Karpas-422 (cell line): ENCODE results near the gene VSX2. TPM values are rescaled to one million over a fixed set of nuclear protein-coding genes. Genes with fewer than 3 reads are reported as not detected.

Experiments
- DNase-seq: peaks from one replicate; pipeline ENCODE4 v3.0.0-alpha.2; 2015
- H2AFZ ChIP-seq: fragments of 200-600 bp; sonication (generic); 2 replicates; pipeline ENCODE4 v1.6.1; 2014; ENCODE audit warnings: antibody characterized with exemption, low read length, mixed read lengths
- H3K27ac ChIP-seq: fragments of 200-600 bp; sonication (generic); 2 replicates; pipeline ENCODE4 v1.5.1; 2014; ENCODE audit warnings: mild to moderate bottlenecking, low read length, moderate library complexity
- H3K27me3 ChIP-seq: fragments of 200-600 bp; sonication (generic); 2 replicates; pipeline ENCODE4 v1.6.1; 2014; ENCODE audit warnings: low read length, mixed read lengths
- H3K36me3 ChIP-seq: fragments of 200-600 bp; sonication (generic); 2 replicates; pipeline ENCODE4 v1.6.1; 2014; ENCODE audit warnings: low read length, mixed read lengths; ENCODE audit not compliant: insufficient read depth
- H3K4me1 ChIP-seq: fragments of 200-600 bp; sonication (generic); 2 replicates; pipeline ENCODE4 v1.6.1; 2014; ENCODE audit warnings: mild to moderate bottlenecking, low read length, mixed read lengths
- H3K4me2 ChIP-seq: fragments of 200-600 bp; sonication (generic); 2 replicates; pipeline ENCODE4 v1.6.1; 2014; ENCODE audit warnings: low read length, low read depth, mild to moderate bottlenecking; ENCODE audit not compliant: poor library complexity, severe bottlenecking
- H3K4me3 ChIP-seq: fragments of 200-600 bp; sonication (generic); 2 replicates; pipeline ENCODE4 v1.5.1; 2014; ENCODE audit warnings: mild to moderate bottlenecking, antibody characterized with exemption, low read length, mixed read lengths
- H3K79me2 ChIP-seq: fragments of 200-600 bp; sonication (generic); 2 replicates; pipeline ENCODE4 v1.6.1; 2014; ENCODE audit warnings: mild to moderate bottlenecking, low read length, mixed read lengths
- H3K9ac ChIP-seq: fragments of 200-600 bp; sonication (generic); 2 replicates; pipeline ENCODE4 v1.6.0; 2014; ENCODE audit warnings: low read length
- H3K9me2 ChIP-seq: fragments of 200-600 bp; sonication (generic), shearing (Covaris generic); replicated peaks from 2 replicates; pipeline ENCODE4 v1.6.0; 2014; ENCODE audit warnings: mild to moderate bottlenecking, low read length, moderate library complexity; ENCODE audit not compliant: insufficient read depth
- H3K9me3 ChIP-seq: fragments of 300-700, 200-600 bp; sonication (generic); 2 replicates; pipeline ENCODE4 v1.6.1; 2014; ENCODE audit warnings: low read length, mixed read lengths
- H4K20me1 ChIP-seq: fragments of 200-600 bp; sonication (generic); 2 replicates; pipeline ENCODE4 v1.6.1; 2014; ENCODE audit warnings: mild to moderate bottlenecking, antibody characterized with exemption, low read length, low read depth; ENCODE audit not compliant: insufficient read depth
- total RNA-seq: library from RNA; depleted of rRNA; stranded (reverse); fragments of >200 nt; shearing (Covaris generic); gene quantifications from 2 replicates; pipeline ENCODE4 v1.2.3, GENCODE V29; 2014; ENCODE audit warnings: low replicate concordance

Gene VSX2
- total RNA-seq, 1 experiment from 2014 or later, result not detected

DNA sequence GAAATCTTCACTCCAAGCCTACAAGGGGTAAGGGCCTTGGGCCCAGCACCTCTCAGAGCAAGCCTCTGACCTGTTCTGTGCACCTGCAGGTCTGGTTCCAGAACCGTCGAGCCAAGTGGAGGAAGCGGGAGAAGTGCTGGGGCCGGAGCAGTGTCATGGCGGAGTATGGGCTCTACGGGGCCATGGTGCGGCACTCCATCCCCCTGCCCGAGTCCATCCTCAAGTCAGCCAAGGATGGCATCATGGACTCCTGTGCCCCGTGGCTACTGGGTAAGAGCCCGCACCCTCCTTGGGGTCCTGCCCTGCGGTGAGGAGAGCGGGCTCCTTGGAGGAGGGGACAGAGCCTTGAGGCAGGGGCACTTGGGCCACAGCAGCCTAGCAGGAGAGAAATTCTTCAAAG lies 20.3 kb downstream of the VSX2 start:
- H3K27me3 ChIP-seq, result no peaks in the 10 kb centered on the region
- no peak overlapping the region for H3K27ac ChIP-seq
- H3K9me2 ChIP-seq, result no peaks in the 10 kb centered on the region
- H3K36me3 ChIP-seq, result no peaks in the 10 kb centered on the region
- no peak overlapping the region for H3K9ac ChIP-seq
- H2AFZ ChIP-seq, result no peak overlapping the region
- no peaks in the 10 kb centered on the region for H3K79me2 ChIP-seq
- H4K20me1 ChIP-seq, result no peaks in the 10 kb centered on the region
- H3K9me3 ChIP-seq, result no peaks in the 10 kb centered on the region
- H3K4me1 ChIP-seq, result peaks cover 12% of the 10 kb centered on the region
- no peak overlapping the region for H3K4me3 ChIP-seq
- no peak for DNase-seq
- no peak overlapping the region for H3K4me2 ChIP-seq

DNA sequence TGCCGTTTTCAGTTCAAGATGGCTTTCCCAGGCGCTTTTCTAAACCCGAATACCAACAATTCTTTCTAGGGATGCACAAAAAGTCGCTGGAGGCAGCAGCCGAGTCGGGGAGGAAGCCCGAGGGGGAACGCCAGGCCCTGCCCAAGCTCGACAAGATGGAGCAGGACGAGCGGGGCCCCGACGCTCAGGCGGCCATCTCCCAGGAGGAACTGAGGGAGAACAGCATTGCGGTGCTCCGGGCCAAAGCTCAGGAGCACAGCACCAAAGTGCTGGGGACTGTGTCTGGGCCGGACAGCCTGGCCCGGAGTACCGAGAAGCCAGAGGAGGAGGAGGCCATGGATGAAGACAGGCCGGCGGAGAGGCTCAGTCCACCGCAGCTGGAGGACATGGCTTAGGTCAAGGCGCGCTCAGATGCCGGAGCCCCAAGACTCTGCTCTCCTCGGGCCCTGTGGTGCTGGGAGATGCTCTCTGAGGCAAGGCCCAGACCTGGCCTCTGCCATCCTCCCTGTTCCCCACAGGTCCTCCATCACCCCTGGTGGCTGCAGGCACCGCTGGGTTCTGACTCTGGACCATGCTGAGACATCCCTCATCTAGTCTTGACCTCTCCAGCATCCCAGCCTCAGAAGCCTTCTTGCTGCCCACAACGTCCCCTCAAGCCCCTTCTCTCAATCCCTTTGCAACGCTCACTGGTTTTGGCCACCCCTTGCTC lies 21.4 kb downstream of the VSX2 start:
- H2AFZ ChIP-seq, result no peak overlapping the region
- DNase-seq, result no peak
- no peak overlapping the region for H3K4me3 ChIP-seq
- peaks cover 12% of the 10 kb centered on the region for H3K4me1 ChIP-seq
- no peaks in the 10 kb centered on the region for H3K27me3 ChIP-seq
- H3K9me3 ChIP-seq, result no peaks in the 10 kb centered on the region
- no peak overlapping the region for H3K27ac ChIP-seq
- H3K9me2 ChIP-seq, result no peaks in the 10 kb centered on the region
- no peaks in the 10 kb centered on the region for H3K79me2 ChIP-seq
- no peaks in the 10 kb centered on the region for H4K20me1 ChIP-seq
- H3K9ac ChIP-seq, result no peak overlapping the region
- H3K4me2 ChIP-seq, result no peak overlapping the region
- H3K36me3 ChIP-seq, result no peaks in the 10 kb centered on the region

DNA sequence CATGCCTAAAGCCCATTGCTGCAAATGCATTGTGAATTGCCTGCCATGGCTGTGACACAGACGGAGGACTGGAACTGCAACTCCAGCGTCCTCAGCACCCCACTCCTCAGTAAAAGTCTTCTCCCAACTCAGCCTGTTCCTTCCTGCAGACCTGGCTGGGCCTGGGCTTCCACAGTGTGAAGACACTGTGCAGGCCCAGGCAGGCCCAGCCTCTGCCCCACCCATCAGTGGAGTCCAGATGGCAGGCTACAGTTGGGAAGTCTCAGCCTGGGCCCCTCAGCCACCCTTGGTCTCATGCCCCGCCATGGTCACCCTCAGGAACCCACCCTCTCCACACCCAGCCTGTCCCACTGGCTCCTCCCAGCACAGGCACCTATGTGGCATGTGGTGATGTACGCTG lies 22.0 kb downstream of the VSX2 start:
- Histone ChIP-seq H3K4me2 (no peak overlapping the region), H3K9me2 (no peaks in the 10 kb centered on the region), H3K27me3 (no peaks in the 10 kb centered on the region), H3K9me3 (no peaks in the 10 kb centered on the region), H2AFZ (no peak overlapping the region), H4K20me1 (no peaks in the 10 kb centered on the region), H3K36me3 (no peaks in the 10 kb centered on the region), H3K27ac (no peak overlapping the region), H3K4me1 (peaks cover 12% of the 10 kb centered on the region), H3K9ac (no peak overlapping the region), H3K4me3 (no peak overlapping the region), H3K79me2 (no peaks in the 10 kb centered on the region)
- DNase-seq, result no peak

DNA sequence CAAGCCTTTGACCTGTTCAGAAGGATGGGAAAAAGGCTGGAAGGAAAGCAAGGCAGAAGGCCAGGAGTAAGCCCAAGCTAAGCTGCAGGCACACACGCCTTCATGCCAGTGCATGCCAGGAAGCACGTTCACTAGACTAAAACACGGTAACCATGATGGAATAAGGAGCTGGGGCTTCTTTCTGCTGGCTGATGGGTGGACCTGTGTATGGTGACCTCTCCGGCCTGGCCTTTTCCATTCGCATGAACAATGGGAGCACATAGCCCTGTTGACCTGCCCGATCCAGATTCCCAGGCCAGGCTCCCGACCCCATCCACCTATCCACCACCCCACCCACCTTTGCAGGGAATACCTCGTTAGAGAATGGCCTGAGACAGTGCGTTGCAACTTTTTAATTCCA lies 22.8 kb downstream of the VSX2 start:
- H2AFZ ChIP-seq, result no peak overlapping the region
- no peaks in the 10 kb centered on the region for H3K79me2 ChIP-seq
- no peak for DNase-seq

DNA sequence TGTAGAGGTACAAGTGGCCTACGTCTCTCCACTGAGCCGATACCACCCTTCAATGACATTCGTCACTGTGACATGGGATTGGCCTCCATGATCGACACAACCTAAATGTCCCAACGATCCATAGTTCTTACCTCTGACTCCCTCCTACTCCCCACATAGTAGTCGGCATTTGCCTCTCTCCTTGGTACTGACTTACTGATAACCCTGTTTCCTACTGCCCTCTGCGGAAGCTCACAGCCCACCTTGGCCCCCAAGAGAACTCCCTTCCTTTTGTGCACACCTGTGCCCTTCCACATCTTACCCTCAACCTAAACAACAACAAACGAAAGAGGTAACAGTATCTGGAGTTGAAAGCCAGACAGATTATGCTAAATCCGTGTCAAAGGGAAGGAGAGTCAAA lies 23.9 kb downstream of the VSX2 start:
- peaks cover under 1% of the 10 kb centered on the region; the same call in 1 of the 2 replicates for H3K4me1 ChIP-seq
- H3K9me3 ChIP-seq, result no peaks in the 10 kb centered on the region
- H3K9ac ChIP-seq, result no peak overlapping the region
- H3K4me3 ChIP-seq, result no peak overlapping the region
- H3K27ac ChIP-seq, result no peak overlapping the region
- H2AFZ ChIP-seq, result no peak overlapping the region
- no peaks in the 10 kb centered on the region for H3K9me2 ChIP-seq
- H3K36me3 ChIP-seq, result no peaks in the 10 kb centered on the region
- no peaks in the 10 kb centered on the region for H3K27me3 ChIP-seq
- DNase-seq, result no peak
- no peak overlapping the region for H3K4me2 ChIP-seq
- H4K20me1 ChIP-seq, result no peaks in the 10 kb centered on the region
- H3K79me2 ChIP-seq, result no peaks in the 10 kb centered on the region

More for the DNA sequence above, 22.8 kb downstream of the VSX2 start:
- H3K27me3 ChIP-seq, result no peaks in the 10 kb centered on the region
- no peaks in the 10 kb centered on the region for H3K9me2 ChIP-seq
- H3K27ac ChIP-seq, result no peak overlapping the region
- H3K36me3 ChIP-seq, result no peaks in the 10 kb centered on the region
- H3K4me2 ChIP-seq, result no peak overlapping the region
- H3K4me3 ChIP-seq, result no peak overlapping the region
- peaks cover 9% of the 10 kb centered on the region for H3K4me1 ChIP-seq
- H4K20me1 ChIP-seq, result no peaks in the 10 kb centered on the region
- H3K9me3 ChIP-seq, result no peaks in the 10 kb centered on the region
- no peak overlapping the region for H3K9ac ChIP-seq

DNA sequence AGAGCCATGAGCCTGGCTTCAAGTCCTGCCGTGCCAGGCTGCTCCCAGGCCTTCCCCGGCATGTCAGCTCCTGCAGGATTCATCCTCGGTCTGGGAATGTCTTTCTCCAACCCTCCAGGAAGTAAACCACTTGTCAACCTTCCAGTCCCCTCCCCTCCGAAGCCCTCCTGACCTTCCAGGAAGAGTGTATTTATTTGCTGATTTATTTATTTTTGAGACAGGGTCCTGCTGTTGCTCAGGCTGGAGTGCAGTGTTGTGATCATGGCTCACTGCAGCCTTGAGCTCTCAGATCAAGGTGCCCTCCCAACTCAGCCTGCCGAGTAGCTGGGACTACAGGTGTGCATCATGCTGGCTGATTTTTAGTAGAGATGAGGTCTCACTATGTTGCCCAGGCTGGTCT lies 24.7 kb downstream of the VSX2 start:
- Histone ChIP-seq H3K4me3 (no peak overlapping the region), H3K9ac (no peak overlapping the region), H2AFZ (no peak overlapping the region), H3K79me2 (no peaks in the 10 kb centered on the region), H3K27me3 (no peaks in the 10 kb centered on the region), H3K9me3 (no peaks in the 10 kb centered on the region), H3K9me2 (no peaks in the 10 kb centered on the region), H3K4me1 (no peaks in the 10 kb centered on the region), H3K4me2 (no peak overlapping the region), H4K20me1 (no peaks in the 10 kb centered on the region), H3K27ac (no peak overlapping the region), H3K36me3 (no peaks in the 10 kb centered on the region)
- no peak for DNase-seq

DNA sequence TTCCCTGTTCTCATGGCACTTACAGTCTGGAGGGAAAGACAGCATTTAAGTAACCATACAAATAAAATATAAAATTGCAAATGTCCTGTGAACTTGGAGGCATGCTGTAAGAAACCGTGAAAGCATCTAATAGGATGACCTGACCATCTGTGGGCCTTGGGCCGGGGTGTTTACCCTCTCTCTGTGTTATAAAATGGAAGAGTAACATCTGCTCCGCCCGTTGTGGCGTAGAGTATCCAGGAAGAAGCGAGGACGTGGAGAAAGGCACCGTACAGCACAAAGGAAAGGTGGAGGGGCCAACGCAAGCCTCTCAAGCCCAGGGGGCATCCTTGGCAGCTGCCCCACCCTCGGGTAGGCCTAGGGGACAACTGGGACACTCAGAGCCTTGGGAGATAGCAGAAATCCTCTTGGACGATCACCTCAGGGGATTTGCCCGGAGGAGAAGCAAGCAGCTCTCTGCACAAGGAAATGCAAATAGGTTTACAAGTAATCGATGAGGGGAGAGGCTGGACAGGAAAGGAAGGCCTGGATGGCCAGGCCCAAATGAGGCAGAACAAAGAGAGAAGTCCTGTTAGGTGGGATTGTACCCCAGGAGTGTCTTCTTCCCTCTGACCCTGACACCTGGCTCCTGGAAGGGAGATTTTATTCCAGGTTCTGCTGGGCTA lies 26.2 kb downstream of the VSX2 start:
- no peaks in the 10 kb centered on the region for H4K20me1 ChIP-seq
- no peaks in the 10 kb centered on the region for H3K36me3 ChIP-seq
- no peak overlapping the region for H3K27ac ChIP-seq
- no peak overlapping the region for H3K4me3 ChIP-seq
- no peak overlapping the region for H3K9ac ChIP-seq
- H3K4me2 ChIP-seq, result no peak overlapping the region
- no peaks in the 10 kb centered on the region for H3K27me3 ChIP-seq
- H2AFZ ChIP-seq, result no peak overlapping the region
- H3K79me2 ChIP-seq, result no peaks in the 10 kb centered on the region
- no peaks in the 10 kb centered on the region for H3K9me2 ChIP-seq
- no peaks in the 10 kb centered on the region for H3K4me1 ChIP-seq
- no peak for DNase-seq
- H3K9me3 ChIP-seq, result no peaks in the 10 kb centered on the region

DNA sequence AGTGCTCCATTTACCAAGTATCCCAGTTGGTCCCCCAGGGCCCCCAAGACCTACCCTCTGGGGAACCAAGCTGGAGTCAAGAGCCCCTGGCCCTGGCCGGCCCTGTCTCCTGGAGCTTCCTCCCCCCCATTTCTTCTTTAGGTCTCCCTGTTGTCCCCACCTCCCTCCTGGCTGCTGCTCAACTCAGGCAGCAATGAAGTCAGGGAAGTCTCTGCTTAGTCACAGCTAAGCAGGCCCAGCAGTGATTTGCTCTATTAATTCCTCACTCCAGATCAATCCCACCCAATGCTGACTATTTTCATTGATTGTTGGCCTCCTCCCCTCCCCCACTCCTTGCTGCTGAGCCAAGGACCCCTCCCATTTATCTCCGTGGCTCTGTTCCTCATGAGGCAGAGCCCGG lies 28.3 kb downstream of the VSX2 start:
- H3K27me3 ChIP-seq, result no peaks in the 10 kb centered on the region
- DNase-seq, result no peak
- H3K4me2 ChIP-seq, result no peak overlapping the region
- H2AFZ ChIP-seq, result no peak overlapping the region
- no peaks in the 10 kb centered on the region for H3K79me2 ChIP-seq
- H4K20me1 ChIP-seq, result no peaks in the 10 kb centered on the region
- no peaks in the 10 kb centered on the region for H3K9me2 ChIP-seq
- no peaks in the 10 kb centered on the region for H3K36me3 ChIP-seq
- no peak overlapping the region for H3K9ac ChIP-seq
- no peaks in the 10 kb centered on the region for H3K9me3 ChIP-seq
- no peak overlapping the region for H3K4me3 ChIP-seq
- no peak overlapping the region for H3K27ac ChIP-seq
- no peaks in the 10 kb centered on the region for H3K4me1 ChIP-seq
